T-cell (primary cell): ENCODE measurements around the gene CALR. TPM values are rescaled to one million over a fixed set of nuclear protein-coding genes. Genes with fewer than 3 reads are reported as not detected.

Source experiments
- ATAC-seq, 4 experiments: fragments of 200-7000 bp in 3 of 4; fragments of 150-1000 bp in 1 of 4; cut with Tn5 transposase; replicated peaks in 1 of 4; 1 replicate in 3 of 4; 2 replicates in 1 of 4; pipeline ENCODE4 v1.10.0; 2021; ENCODE audit warnings: moderate library complexity in 3 of 4, mild to moderate bottlenecking in 2 of 4, moderate number of reproducible peaks in 1 of 4
- CTCF ChIA-PET, 2 donors: fragments of 300-600 bp; sonication (Branson Sonifier 250); formaldehyde crosslinking; loops; one replicate each; lab custom pipeline; 2022; ENCODE audit warnings: antibody characterized with exemption in 2 of 2; lab: Charles Lee
- POLR2A ChIA-PET, 2 donors: fragments of 300-600 bp; sonication (Branson Sonifier 250); formaldehyde crosslinking; loops; one replicate each; lab custom pipeline; 2022; ENCODE audit warnings: antibody characterized with exemption in 2 of 2; lab: Charles Lee
- DNase-seq, 35 experiments: peaks; one replicate each; pipeline versions ENCODE4 v3.0.0 to v3.0.0-alpha.2; 2013 to 2023
- H3K27ac ChIP-seq: one replicate; pipeline ENCODE4 v1.5.1; 2013; ENCODE audit warnings: low read length
- H3K27me3 ChIP-seq, 2 experiments: replicated peaks in 1 of 2; 1 replicate in 1 of 2; 2 replicates in 1 of 2; pipeline versions ENCODE4 v1.6.1 to v1.7.0; 2013; ENCODE audit warnings: low read length in 1 of 2, mixed read lengths in 1 of 2; ENCODE audit not compliant: control insufficient read depth in 2 of 2, insufficient read depth in 2 of 2; ENCODE audit errors: extremely low read depth in 1 of 2
- H3K36me3 ChIP-seq, 2 donors: 1 replicate in 1 of 2; 2 replicates in 1 of 2; pipeline versions ENCODE4 v1.6.1 to v1.7.0; 2013; ENCODE audit warnings: low read length in 1 of 2; ENCODE audit not compliant: control insufficient read depth in 2 of 2, insufficient read depth in 1 of 2; ENCODE audit errors: extremely low read depth in 1 of 2
- H3K4me1 ChIP-seq, 2 experiments: 1 replicate in 1 of 2; 2 replicates in 1 of 2; pipeline versions ENCODE4 v1.6.1 to v1.7.0; 2013; ENCODE audit warnings: low read length in 2 of 2, mixed read lengths in 1 of 2; ENCODE audit not compliant: insufficient read depth in 2 of 2, control insufficient read depth in 1 of 2; ENCODE audit errors: extremely low read depth in 1 of 2
- H3K4me3 ChIP-seq, 2 donors: 1 replicate in 1 of 2; 2 replicates in 1 of 2; pipeline versions ENCODE4 v1.5.1 to v1.7.0; 2013; ENCODE audit warnings: mild to moderate bottlenecking in 2 of 2, low read length in 1 of 2, moderate library complexity in 1 of 2; ENCODE audit not compliant: control insufficient read depth in 1 of 2; ENCODE audit errors: extremely low read depth in 1 of 2
- H3K9me3 ChIP-seq: 2 replicates; pipeline ENCODE4 v1.7.0; 2013
- H3K27ac Mint-ChIP-seq, 2 donors: one replicate each; pipeline ENCODE4 v1.8.0; 2020 to 2021; ENCODE audit warnings: mild to moderate bottlenecking in 2 of 2, mixed read lengths in 2 of 2
- H3K27me3 Mint-ChIP-seq, 2 donors: one replicate each; pipeline ENCODE4 v1.8.0; 2021 to 2022; ENCODE audit warnings: mixed read lengths in 2 of 2
- H3K36me3 Mint-ChIP-seq: one replicate; pipeline ENCODE4 v1.8.0; 2021; ENCODE audit warnings: mixed read lengths
- H3K4me1 Mint-ChIP-seq, 3 donors: one replicate each; pipeline ENCODE4 v1.8.0; 2020 to 2022; ENCODE audit warnings: mixed read lengths in 3 of 3, mild to moderate bottlenecking in 1 of 3
- H3K4me3 Mint-ChIP-seq, 3 donors: one replicate each; pipeline ENCODE4 v1.8.0; 2020 to 2022; ENCODE audit warnings: mild to moderate bottlenecking in 3 of 3, mixed read lengths in 3 of 3, moderate library complexity in 3 of 3
- H3K9me3 Mint-ChIP-seq, 3 donors: one replicate each; pipeline ENCODE4 v1.8.0; 2020 to 2022; ENCODE audit warnings: mixed read lengths in 3 of 3
- WGBS: methylation state at CpG from one replicate; pipeline ENCODE4 v1.1.5; 2013; ENCODE audit warnings: missing lambda C conversion rate; ENCODE audit not compliant: insufficient coverage; 5-methylcytosine and 5-hydroxymethylcytosine counted together
- total RNA-seq, 35 experiments: library from RNA in 6 of 35; stranded (reverse) in 6 of 35; fragments of 120-200 nt in 1 of 35; gene quantifications; one replicate each; pipeline versions ENCODE4 v1.2.1 to v1.2.4 and lab custom pipeline; 2013 to 2026

Gene CALR
- total RNA-seq, 5 donors from 2014 or later (not counting 1 experiment from before 2014, with no cell fraction given) = 429 to 530 (median 501) TPM

DNA sequence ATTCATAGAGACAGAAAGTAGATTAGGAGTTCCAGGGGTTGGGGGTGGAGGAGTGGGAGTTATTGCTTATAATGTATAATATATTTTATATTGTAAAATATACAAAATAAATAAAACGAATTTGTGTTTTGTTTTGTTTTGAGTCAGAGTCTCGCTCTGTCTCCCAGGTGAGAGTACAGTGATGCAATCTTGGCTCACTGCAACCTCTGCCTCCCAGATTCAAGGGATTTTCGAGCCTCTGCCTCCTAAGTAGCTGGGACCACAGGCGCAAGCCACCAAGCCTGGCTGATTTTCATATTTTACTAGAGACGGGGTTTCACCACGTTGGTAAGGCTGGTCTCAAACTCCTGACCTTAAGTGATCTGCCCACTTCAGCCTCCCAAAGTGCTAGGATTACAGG is 21.1 kb downstream of the CALR start:
- WGBS = 47% methylated on average over 3 of the region's 6 CpGs
- no peak for DNase-seq
- ChIA-PET CTCF (interaction anchor here (0.6 to 1.4 kb wide), 2 partner anchors 27 to 161 kb away, joined by 3 to 5 read pairs; no protein-coding TSS in a partner anchor), POLR2A (no interaction called here)
- H3K36me3 ChIP-seq = peaks cover 0 to 3% of the 10 kb centered on the region in 2 donors
- H3K27ac Mint-ChIP-seq = no peak overlapping the region
- H3K4me3 Mint-ChIP-seq = no peak overlapping the region
- H3K9me3 Mint-ChIP-seq = no peaks in the 10 kb centered on the region
- no peaks in the 10 kb centered on the region for H3K27me3 Mint-ChIP-seq
- peaks cover 6 to 22% of the 10 kb centered on the region in 2 experiments for H3K4me1 ChIP-seq
- peaks cover 13 to 26% (median 23%) of the 10 kb centered on the region in 3 donors for H3K4me1 Mint-ChIP-seq
- no peaks in the 10 kb centered on the region for H3K36me3 Mint-ChIP-seq
- ATAC-seq = no peak
- H3K9me3 ChIP-seq = no peaks in the 10 kb centered on the region
- H3K27ac ChIP-seq = no peak overlapping the region
- no peaks in the 10 kb centered on the region for H3K27me3 ChIP-seq
- H3K4me3 ChIP-seq = no peak overlapping the region

DNA sequence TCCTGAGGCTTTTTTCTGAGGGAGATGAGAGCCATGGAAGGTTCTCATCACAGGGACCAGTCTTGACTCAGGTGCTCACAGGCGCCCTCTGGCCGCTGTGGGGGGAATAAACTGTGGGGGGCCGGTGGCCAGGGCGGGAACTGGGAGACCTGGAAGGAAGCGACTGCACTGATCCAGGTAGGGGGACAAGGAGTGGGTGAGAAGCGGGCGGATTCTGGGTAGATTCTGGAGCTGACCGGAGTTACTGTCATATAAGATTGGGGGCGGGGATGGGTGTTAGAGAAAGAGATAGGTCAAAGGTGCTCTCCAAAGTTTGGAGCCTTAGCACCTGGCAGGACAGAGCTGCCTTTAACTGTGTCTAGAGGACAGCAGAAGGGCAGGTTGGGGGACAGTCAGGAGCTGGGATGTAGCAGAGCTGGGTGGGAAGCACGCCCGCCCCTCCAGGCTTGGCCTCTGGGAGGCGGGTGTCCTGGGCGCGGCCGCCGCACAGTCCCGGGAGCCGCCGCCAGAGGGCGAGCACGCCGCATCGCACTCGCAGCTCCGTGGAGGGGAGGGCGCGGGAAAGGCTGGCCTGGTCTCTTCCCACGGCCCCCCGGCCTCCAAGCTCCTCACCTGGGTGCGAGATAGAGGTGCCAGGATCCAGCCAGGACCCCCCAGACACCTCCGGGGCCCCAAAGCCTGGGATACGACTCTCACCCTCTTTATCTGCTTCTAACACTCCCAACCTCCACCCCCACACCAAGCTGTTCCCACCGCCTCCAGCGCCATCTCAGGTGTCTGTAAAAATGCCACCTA is 26.8 kb downstream of the CALR start:
- H3K4me1 Mint-ChIP-seq = peaks cover 5 to 12% (median 6%) of the 10 kb centered on the region in 3 donors

DNA sequence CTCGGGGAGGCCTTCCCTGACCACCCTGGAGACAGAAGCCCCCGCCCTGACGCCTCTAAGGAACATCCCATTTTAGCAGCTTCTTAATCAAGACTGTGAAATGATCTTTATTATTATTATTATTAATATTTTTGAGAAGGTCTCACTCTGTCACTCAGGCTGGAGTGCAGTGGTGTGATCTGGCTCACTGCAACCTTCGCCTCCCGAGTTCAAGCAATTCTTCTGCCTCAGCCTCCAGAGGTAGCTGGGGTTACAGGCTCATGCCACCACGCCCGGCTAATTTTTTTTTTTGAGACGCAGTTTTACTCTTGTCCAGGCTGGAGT is 27.4 kb downstream of the CALR start:
- H3K27ac Mint-ChIP-seq = peak overlapping the region in 1 of 2 donors; percentile 58
- H3K4me1 ChIP-seq = peaks cover 0 to 11% of the 10 kb centered on the region in 2 experiments
- H3K36me3 ChIP-seq = no peaks in the 10 kb centered on the region
- H3K36me3 Mint-ChIP-seq = no peaks in the 10 kb centered on the region
- no peaks in the 10 kb centered on the region for H3K27me3 Mint-ChIP-seq
- H3K9me3 ChIP-seq = no peaks in the 10 kb centered on the region
- 91% methylated on average over 5 of the region's 8 CpGs for WGBS
- H3K27ac ChIP-seq = no peak overlapping the region
- peak overlapping the region in 1 of 2 donors; percentile 23 for H3K4me3 ChIP-seq
- peaks cover 5 to 12% (median 6%) of the 10 kb centered on the region in 3 donors for H3K4me1 Mint-ChIP-seq
- ATAC-seq = no peak
- no peaks in the 10 kb centered on the region for H3K9me3 Mint-ChIP-seq
- H3K4me3 Mint-ChIP-seq = peak overlapping the region; percentile 36 to 95 (median 65)
- no peaks in the 10 kb centered on the region for H3K27me3 ChIP-seq
- ChIA-PET CTCF (interaction anchor here (0.5 to 2.3 kb wide), 18 partner anchors 10 to 819 kb away, joined by 3 to 19 read pairs (median 4); partner anchors contain the start of genes FARSA (in 1 of the 2), GCDH (in 1 of the 2), GET3 (in 1 of the 2) and SYCE2 (in 1 of the 2)), POLR2A (interaction anchor here in 1 of 2 donors (0.5 to 0.6 kb wide), 2 partner anchors 75 to 1373 kb away, joined by 3 to 6 read pairs; no protein-coding TSS in a partner anchor)
- DNase-seq = no peak

More for the DNA sequence above, 26.8 kb downstream of the CALR start:
- H3K4me1 ChIP-seq = peaks cover 0 to 11% of the 10 kb centered on the region in 2 experiments
- Mint-ChIP-seq H3K27ac (peak overlapping the region; percentile 65 to 76), H3K4me3 (peak overlapping the region; percentile 83 to 95 (median 86)), H3K27me3 (no peaks in the 10 kb centered on the region), H3K9me3 (no peaks in the 10 kb centered on the region), H3K36me3 (no peaks in the 10 kb centered on the region)
- under 1% methylated on average over 22 of the region's 34 CpGs for WGBS
- peak; percentile 47 to 88 (median 71) for DNase-seq
- ATAC-seq = peak; percentile 94 to 98 (median 97)
- no peaks in the 10 kb centered on the region for H3K9me3 ChIP-seq
- CTCF ChIA-PET = interaction anchor here (0.5 to 2.3 kb wide), 19 partner anchors 9 to 1396 kb away, joined by 3 to 19 read pairs (median 4); partner anchors contain the start of genes FARSA (in 1 of the 2), GCDH (in 1 of the 2), GET3 (in 1 of the 2) and SYCE2 (in 1 of the 2)
- H3K27ac ChIP-seq = no peak overlapping the region
- POLR2A ChIA-PET = interaction anchor here in 1 of 2 donors (0.5 to 0.6 kb wide), 2 partner anchors 75 to 1372 kb away, joined by 3 to 6 read pairs; no protein-coding TSS in a partner anchor
- H3K27me3 ChIP-seq = no peaks in the 10 kb centered on the region
- peak overlapping the region; percentile 47 to 79 for H3K4me3 ChIP-seq
- H3K36me3 ChIP-seq = no peaks in the 10 kb centered on the region

DNA sequence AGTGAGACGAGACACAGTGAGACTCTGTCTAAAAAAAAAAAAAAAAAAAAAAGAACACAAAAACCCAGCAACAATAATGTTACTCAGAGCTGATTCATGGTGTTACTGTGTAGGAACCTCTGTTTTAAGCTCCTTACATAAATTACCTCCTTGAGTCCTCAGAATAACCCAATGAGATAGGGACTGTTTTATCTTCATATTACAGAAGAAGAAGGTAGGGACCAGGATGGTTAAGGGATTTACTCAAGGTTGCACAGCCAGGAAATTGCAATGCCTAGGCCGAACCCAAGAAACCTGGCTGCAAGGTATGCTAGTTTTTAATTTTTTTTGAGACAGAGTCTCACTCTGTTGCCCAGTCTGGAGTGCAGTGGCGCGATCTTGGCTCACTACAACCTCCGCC is 29.5 kb downstream of the CALR start:
- ATAC-seq = no peak
- Mint-ChIP-seq H3K27ac (no peak overlapping the region), H3K4me3 (no peak overlapping the region), H3K4me1 (peaks cover 5 to 12% (median 6%) of the 10 kb centered on the region in 3 donors), H3K27me3 (no peaks in the 10 kb centered on the region), H3K36me3 (no peaks in the 10 kb centered on the region), H3K9me3 (no peaks in the 10 kb centered on the region)
- no peak overlapping the region for H3K4me3 ChIP-seq
- no peak overlapping the region for H3K27ac ChIP-seq
- H3K9me3 ChIP-seq = no peaks in the 10 kb centered on the region
- POLR2A ChIA-PET = interaction anchor here (0.5 to 0.6 kb wide), 3 partner anchors 9 to 50 kb away, joined by 3 to 5 read pairs (median 3); partner anchors contain the start of gene RAD23A (in 1 of the 2)
- no peaks in the 10 kb centered on the region for H3K27me3 ChIP-seq
- no peak for DNase-seq
- H3K36me3 ChIP-seq = no peaks in the 10 kb centered on the region
- WGBS = 94% methylated on average over 4 of the region's 5 CpGs
- CTCF ChIA-PET = interaction anchor here (0.6 to 1.8 kb wide), 6 partner anchors 8 to 200 kb away, joined by 3 to 7 read pairs (median 4); partner anchors contain the start of gene FARSA (in 1 of the 2)
- H3K4me1 ChIP-seq = peaks cover 0 to 11% of the 10 kb centered on the region in 2 experiments

DNA sequence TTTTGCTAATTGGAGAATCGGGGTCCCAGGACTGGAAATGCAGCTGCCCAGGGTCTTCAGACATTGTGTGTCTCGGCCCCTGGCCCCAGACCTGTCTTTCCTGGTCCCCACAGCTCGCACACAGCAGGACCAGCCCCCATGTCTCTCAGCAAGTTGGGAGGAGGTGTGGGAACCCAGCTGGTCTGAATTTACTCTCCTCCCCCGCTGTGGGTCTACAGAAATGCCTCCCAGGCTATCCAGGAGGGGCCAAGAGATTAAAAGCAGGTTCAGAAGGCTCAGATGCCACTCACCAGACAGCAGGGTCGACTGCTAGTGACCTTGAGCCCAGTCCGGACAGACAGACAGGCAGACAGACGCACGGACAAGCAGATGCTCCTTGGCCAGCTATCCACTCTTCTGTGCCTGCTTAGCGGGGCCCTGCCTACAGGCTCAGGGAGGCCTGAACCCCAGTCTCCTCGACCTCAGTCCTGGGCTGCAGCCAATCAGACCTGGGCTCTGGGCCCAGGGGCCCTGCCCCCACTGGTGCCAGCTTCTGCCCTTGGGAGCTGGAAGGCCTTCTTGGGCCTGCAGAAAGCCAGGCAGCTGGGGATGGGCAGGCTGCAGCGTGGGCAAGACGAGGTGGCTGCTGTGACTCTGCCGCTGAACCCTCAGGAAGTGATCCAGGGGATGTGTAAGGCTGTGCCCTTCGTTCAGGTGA is 31.0 kb downstream of the CALR start, which contains the start of gene DAND5:
TSS of gene DAND5 (plus strand) at position 285 of the 697 bp plus-strand sequence. CDS start at position 370, 85 bp downstream.
- Mint-ChIP-seq H3K36me3 (no peaks in the 10 kb centered on the region), H3K4me1 (peaks cover 5 to 12% (median 6%) of the 10 kb centered on the region in 3 donors), H3K4me3 (no peak within 1 kb of the TSS), H3K27me3 (no peaks in the 10 kb centered on the region), H3K9me3 (no peaks in the 10 kb centered on the region), H3K27ac (no peak within 1 kb of the TSS)
- ChIA-PET POLR2A (no interaction called here), CTCF (no interaction called here)
- H3K4me3 ChIP-seq = no peak within 1 kb of the TSS
- no peak for DNase-seq
- peaks cover 0 to 11% of the 10 kb centered on the region in 2 experiments for H3K4me1 ChIP-seq
- peaks cover 0 to 7% of the 10 kb centered on the region in 2 experiments for H3K27me3 ChIP-seq
- no peaks in the 10 kb centered on the region for H3K36me3 ChIP-seq
- WGBS = 63% methylated on average over 11 of the region's 14 CpGs
- H3K27ac ChIP-seq = no peak within 1 kb of the TSS
- ATAC-seq = no peak
- no peaks in the 10 kb centered on the region for H3K9me3 ChIP-seq
